ENCODE data around the gene GMCL1. TPM values are rescaled to one million over a fixed set of nuclear protein-coding genes. Genes with fewer than 3 reads are reported as not detected.

GMCL1 gene
- total RNA-seq, 1 experiment from 2014 or later: 21.6 TPM

DNA sequence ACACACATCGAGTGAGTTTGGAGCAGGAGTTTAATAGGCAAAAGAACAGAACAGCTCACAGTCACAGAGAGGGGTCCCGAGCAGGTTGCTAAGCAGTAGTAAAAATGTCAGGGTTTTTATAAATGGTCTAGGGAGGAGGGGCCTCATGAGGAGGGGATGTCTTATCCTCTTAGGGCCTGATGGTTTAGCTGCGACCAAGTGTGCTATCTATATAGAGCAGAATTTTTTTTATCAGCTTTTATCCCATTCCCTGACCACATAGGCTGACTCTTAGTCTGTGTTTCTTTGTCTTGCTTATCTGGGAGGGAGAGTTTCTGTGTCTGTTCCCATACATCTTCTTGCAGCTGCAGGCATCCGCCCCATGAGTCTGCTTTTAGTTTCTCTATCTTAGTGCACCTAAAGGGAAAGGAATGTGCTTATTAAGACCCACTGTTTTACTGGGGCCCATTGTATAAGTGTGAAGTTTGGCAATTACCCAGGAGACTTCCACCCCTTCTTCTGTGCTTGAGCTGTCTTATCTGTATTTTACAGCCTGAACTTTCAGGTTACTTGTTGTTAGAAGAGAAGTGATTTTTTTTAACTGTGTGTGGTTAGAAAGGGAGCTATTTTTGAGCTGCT is 30.4 kb upstream of the GMCL1 start:
- POLR2A ChIA-PET: no interaction called here
- no peak overlapping the region for H3K4me3 Mint-ChIP-seq
- peaks cover 5% of the 10 kb centered on the region for H3K9me3 Mint-ChIP-seq
- no peak for DNase-seq (ENCODE audit: low spot score)
- peak; percentile 22 for ATAC-seq
- CTCF ChIA-PET: interaction anchor here (0.7 to 2.2 kb wide), 3 partner anchors 10 to 74 kb away, joined by 3 to 14 read pairs (median 7); no protein-coding TSS in a partner anchor
- H3K27me3 Mint-ChIP-seq (ENCODE audit: low read depth): no peaks in the 10 kb centered on the region
- H3K27ac Mint-ChIP-seq: peak overlapping the region; percentile 34; the same call in 1 of the 2 replicates
- TF ChIP-seq, protein P1, sequence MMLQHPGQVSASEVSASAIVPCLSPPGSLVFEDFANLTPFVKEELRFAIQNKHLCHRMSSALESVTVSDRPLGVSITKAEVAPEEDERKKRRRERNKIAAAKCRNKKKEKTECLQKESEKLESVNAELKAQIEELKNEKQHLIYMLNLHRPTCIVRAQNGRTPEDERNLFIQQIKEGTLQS (CRISPR knock-in tag; conservative IDR thresholded peaks at IDR 0.05): no peak
- TF ChIP-seq, protein P2, sequence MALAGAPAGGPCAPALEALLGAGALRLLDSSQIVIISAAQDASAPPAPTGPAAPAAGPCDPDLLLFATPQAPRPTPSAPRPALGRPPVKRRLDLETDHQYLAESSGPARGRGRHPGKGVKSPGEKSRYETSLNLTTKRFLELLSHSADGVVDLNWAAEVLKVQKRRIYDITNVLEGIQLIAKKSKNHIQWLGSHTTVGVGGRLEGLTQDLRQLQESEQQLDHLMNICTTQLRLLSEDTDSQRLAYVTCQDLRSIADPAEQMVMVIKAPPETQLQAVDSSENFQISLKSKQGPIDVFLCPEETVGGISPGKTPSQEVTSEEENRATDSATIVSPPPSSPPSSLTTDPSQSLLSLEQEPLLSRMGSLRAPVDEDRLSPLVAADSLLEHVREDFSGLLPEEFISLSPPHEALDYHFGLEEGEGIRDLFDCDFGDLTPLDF (CRISPR knock-in tag; IDR thresholded peaks at IDR 0.05): no peak
- TF ChIP-seq ZNF121 (CRISPR knock-in tag; IDR thresholded peaks at IDR 0.05) (no peak), MXD4 (CRISPR knock-in tag; IDR thresholded peaks at IDR 0.05; ENCODE audit: borderline replicate concordance) (no peak), MYBL2 (CRISPR knock-in tag; IDR thresholded peaks at IDR 0.05) (no peak), PREB (CRISPR knock-in tag; IDR thresholded peaks at IDR 0.05; ENCODE audit: borderline replicate concordance) (no peak), ZNF416 (CRISPR knock-in tag; IDR thresholded peaks at IDR 0.05) (no peak), ELF4 (CRISPR knock-in tag; IDR thresholded peaks at IDR 0.05; ENCODE audit: low read depth) (no peak), HMGA2 (CRISPR knock-in tag; IDR thresholded peaks at IDR 0.05) (no peak)
- peaks cover 17% of the 10 kb centered on the region for H3K4me1 Mint-ChIP-seq
- peaks cover 4% of the 10 kb centered on the region for H3K36me3 Mint-ChIP-seq

- Mint-ChIP-seq H3K4me1 (peaks cover 17% of the 10 kb centered on the region), H3K9me3 (peaks cover 5% of the 10 kb centered on the region), H3K4me3 (no peak overlapping the region), H3K27me3 (ENCODE audit: low read depth) (no peaks in the 10 kb centered on the region), H3K36me3 (peaks cover 4% of the 10 kb centered on the region), H3K27ac (0 out of 2 replicates have a peak overlapping the region, but pooled peaks have one; percentile 14)
- POLR2A ChIA-PET: no interaction called here
- DNase-seq (ENCODE audit: low spot score) (no peak), ATAC-seq (no peak)
- CTCF ChIA-PET: interaction anchor here (1.3 to 3.6 kb wide), 3 partner anchors 11 to 77 kb away, joined by 3 to 25 read pairs (median 3); no protein-coding TSS in a partner anchor
- TF ChIP-seq ARID4B (CRISPR knock-in tag; IDR thresholded peaks at IDR 0.05; ENCODE audit: borderline replicate concordance) (no peak), ZNF425 (CRISPR knock-in tag; conservative IDR thresholded peaks at IDR 0.05) (no peak), PRRX2 (CRISPR knock-in tag; IDR thresholded peaks at IDR 0.05) (no peak), NR1H2 (CRISPR knock-in tag; IDR thresholded peaks at IDR 0.05) (no peak), TCF7 (CRISPR knock-in tag; IDR thresholded peaks at IDR 0.05; ENCODE audit: low read depth) (no peak), ATF1 (CRISPR knock-in tag; IDR thresholded peaks at IDR 0.05) (no peak), ZNF263 (CRISPR knock-in tag; IDR thresholded peaks at IDR 0.05; ENCODE audit: low read depth) (no peak), CREM (CRISPR knock-in tag; IDR thresholded peaks at IDR 0.05) (no peak), GRHL2 (CRISPR knock-in tag; IDR thresholded peaks at IDR 0.05; ENCODE audit: insufficient replicate concordance, severe bottlenecking) (no peak), FOXJ3 (CRISPR knock-in tag; IDR thresholded peaks at IDR 0.05; ENCODE audit: borderline replicate concordance) (no peak)
- TF ChIP-seq, protein P3, sequence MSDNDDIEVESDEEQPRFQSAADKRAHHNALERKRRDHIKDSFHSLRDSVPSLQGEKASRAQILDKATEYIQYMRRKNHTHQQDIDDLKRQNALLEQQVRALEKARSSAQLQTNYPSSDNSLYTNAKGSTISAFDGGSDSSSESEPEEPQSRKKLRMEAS (CRISPR knock-in tag; IDR thresholded peaks at IDR 0.05): no peak
- TF ChIP-seq, protein P4, sequence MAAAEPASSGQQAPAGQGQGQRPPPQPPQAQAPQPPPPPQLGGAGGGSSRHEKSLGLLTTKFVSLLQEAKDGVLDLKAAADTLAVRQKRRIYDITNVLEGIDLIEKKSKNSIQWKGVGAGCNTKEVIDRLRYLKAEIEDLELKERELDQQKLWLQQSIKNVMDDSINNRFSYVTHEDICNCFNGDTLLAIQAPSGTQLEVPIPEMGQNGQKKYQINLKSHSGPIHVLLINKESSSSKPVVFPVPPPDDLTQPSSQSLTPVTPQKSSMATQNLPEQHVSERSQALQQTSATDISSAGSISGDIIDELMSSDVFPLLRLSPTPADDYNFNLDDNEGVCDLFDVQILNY (CRISPR knock-in tag; IDR thresholded peaks at IDR 0.05): no peak
Measured at GRCh38 chr2:69801745-69802290, 27.6 kb upstream of the GMCL1 start.
